ENCODE results near the gene PLB1. TPM values are rescaled to one million over a fixed set of nuclear protein-coding genes. Genes with fewer than 3 reads are reported as not detected.

PLB1 gene
- total RNA-seq, 2 experiments from 2014 or later, result 1.3 to 1.6 TPM

DNA sequence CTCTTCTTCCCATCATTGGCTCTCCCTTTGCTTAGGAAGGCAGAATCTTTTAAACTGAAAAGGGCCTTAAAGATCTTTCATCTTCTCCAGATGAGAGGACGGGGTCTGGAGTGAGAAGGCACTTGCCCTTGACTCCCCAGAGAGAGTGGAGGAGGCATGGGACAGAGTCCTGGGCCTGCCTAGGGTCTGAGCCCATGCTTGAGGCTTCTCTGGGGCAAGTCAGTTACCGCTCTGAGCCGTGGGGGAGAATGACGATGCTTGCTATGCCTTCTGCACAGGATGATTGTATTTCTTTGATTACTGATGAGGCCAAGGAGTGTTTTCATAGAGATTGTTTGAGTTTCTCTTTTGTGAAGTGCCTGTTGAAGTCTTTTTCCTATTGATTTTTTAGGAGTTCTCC lies 921 bp downstream of the PLB1 start:
- no peaks in the 10 kb centered on the region for H3K36me3 Mint-ChIP-seq (ENCODE audit: low read depth)
- CTCF ChIA-PET, result no interaction called here
- Histone ChIP-seq H3K27me3 (ENCODE audit: control insufficient read depth in 1 of 2, insufficient read depth in 2 of 2, low read length in 2 of 2) (no peaks in the 10 kb centered on the region), H3K36me3 (ENCODE audit: insufficient read depth, low read length) (no peaks in the 10 kb centered on the region), H3K4me1 (ENCODE audit: insufficient read depth, low read length) (no peaks in the 10 kb centered on the region), H3K4me3 (ENCODE audit: low read length) (no peak overlapping the region), H3K27ac (ENCODE audit: low read depth in 1 of 2, low read length in 2 of 2) (no peak overlapping the region), H3K9me3 (ENCODE audit: control insufficient read depth in 1 of 2, insufficient read depth in 1 of 2, low read length in 2 of 2) (no peaks in the 10 kb centered on the region)
- intact Hi-C loops (cut with DNase I, micrococcal nuclease), result no loop called here
- POLR2A ChIA-PET, result no interaction called here
- no peaks in the 10 kb centered on the region for H3K4me1 Mint-ChIP-seq (ENCODE audit: low read depth)
- ATAC-seq (ENCODE audit: poor library complexity) (no peak), DNase-seq (no peak)
- H3K27ac Mint-ChIP-seq, result no peak overlapping the region
- H3K27me3 Mint-ChIP-seq, result peaks cover 4% of the 10 kb centered on the region
- no peak overlapping the region for H3K4me3 Mint-ChIP-seq
- no peaks in the 10 kb centered on the region for H3K9me3 Mint-ChIP-seq
- TF ChIP-seq, protein P1, sequence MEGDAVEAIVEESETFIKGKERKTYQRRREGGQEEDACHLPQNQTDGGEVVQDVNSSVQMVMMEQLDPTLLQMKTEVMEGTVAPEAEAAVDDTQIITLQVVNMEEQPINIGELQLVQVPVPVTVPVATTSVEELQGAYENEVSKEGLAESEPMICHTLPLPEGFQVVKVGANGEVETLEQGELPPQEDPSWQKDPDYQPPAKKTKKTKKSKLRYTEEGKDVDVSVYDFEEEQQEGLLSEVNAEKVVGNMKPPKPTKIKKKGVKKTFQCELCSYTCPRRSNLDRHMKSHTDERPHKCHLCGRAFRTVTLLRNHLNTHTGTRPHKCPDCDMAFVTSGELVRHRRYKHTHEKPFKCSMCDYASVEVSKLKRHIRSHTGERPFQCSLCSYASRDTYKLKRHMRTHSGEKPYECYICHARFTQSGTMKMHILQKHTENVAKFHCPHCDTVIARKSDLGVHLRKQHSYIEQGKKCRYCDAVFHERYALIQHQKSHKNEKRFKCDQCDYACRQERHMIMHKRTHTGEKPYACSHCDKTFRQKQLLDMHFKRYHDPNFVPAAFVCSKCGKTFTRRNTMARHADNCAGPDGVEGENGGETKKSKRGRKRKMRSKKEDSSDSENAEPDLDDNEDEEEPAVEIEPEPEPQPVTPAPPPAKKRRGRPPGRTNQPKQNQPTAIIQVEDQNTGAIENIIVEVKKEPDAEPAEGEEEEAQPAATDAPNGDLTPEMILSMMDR (IDR thresholded peaks at IDR 0.05), result no peak

DNA sequence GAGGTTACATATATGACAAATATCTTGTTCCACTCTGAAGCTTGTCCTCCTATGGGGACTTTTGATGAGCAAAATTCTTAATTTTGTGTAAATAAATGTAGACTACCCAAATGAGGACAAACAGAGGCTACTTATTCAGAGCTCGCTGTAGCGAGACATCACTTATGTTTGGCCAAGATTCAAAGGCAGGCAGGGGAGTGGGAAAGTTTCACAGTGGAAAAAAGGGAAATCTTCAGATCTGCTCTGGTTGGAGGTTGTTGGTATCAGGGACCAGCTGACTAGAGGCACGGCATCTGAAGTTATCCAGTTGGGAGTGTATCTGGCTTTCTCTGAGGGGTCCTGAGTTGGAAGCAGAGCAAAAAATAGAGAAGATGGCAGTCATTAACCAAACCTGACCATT lies 1.3 kb downstream of the PLB1 start:
- no peaks in the 10 kb centered on the region for H3K9me3 ChIP-seq (ENCODE audit: control insufficient read depth in 1 of 2, insufficient read depth in 1 of 2, low read length in 2 of 2)
- H3K4me1 ChIP-seq (ENCODE audit: insufficient read depth, low read length), result no peaks in the 10 kb centered on the region
- ATAC-seq (ENCODE audit: poor library complexity), result no peak
- H3K36me3 Mint-ChIP-seq (ENCODE audit: low read depth), result no peaks in the 10 kb centered on the region
- ChIA-PET POLR2A (no interaction called here), CTCF (no interaction called here)
- H3K4me3 ChIP-seq (ENCODE audit: low read length), result no peak overlapping the region
- no peak overlapping the region for H3K27ac Mint-ChIP-seq
- H3K27ac ChIP-seq (ENCODE audit: low read depth in 1 of 2, low read length in 2 of 2), result no peak overlapping the region
- no peaks in the 10 kb centered on the region for H3K9me3 Mint-ChIP-seq
- H3K36me3 ChIP-seq (ENCODE audit: insufficient read depth, low read length), result no peaks in the 10 kb centered on the region
- TF ChIP-seq, protein P1 (IDR thresholded peaks at IDR 0.05), result no peak
- H3K4me3 Mint-ChIP-seq, result no peak overlapping the region
- intact Hi-C loops (cut with DNase I, micrococcal nuclease), result no loop called here
- H3K4me1 Mint-ChIP-seq (ENCODE audit: low read depth), result no peaks in the 10 kb centered on the region
- no peak for DNase-seq
- no peaks in the 10 kb centered on the region for H3K27me3 ChIP-seq (ENCODE audit: control insufficient read depth in 1 of 2, insufficient read depth in 2 of 2, low read length in 2 of 2)
- peaks cover 4% of the 10 kb centered on the region for H3K27me3 Mint-ChIP-seq

DNA sequence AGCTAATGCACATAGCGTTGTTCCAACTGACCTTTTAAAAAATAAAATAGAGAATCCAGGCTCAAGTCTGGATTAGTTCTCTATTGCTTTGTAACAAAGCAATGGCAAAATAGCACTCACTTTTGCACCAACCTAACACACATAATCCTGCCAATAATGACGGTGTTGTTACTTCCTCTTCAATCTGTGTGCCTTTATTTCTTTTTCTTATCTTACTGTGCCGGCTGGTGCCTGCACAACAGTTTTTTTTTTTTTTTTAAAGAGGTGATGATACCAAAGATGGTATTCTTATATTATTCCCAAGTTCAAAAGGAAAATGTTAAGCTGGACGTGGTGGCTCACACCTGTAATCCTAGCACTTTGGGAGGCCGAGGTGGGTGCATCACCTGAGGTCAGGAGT lies 3.4 kb downstream of the PLB1 start:
- Mint-ChIP-seq H3K4me3 (no peak overlapping the region), H3K27me3 (peaks cover 4% of the 10 kb centered on the region), H3K27ac (no peak overlapping the region), H3K36me3 (ENCODE audit: low read depth) (no peaks in the 10 kb centered on the region), H3K4me1 (ENCODE audit: low read depth) (no peaks in the 10 kb centered on the region), H3K9me3 (no peaks in the 10 kb centered on the region)
- DNase-seq (no peak), ATAC-seq (ENCODE audit: poor library complexity) (no peak)
- no peak overlapping the region for H3K4me3 ChIP-seq (ENCODE audit: low read length)
- H3K4me1 ChIP-seq (ENCODE audit: insufficient read depth, low read length), result no peaks in the 10 kb centered on the region
- ChIA-PET CTCF (no interaction called here), POLR2A (no interaction called here)
- H3K36me3 ChIP-seq (ENCODE audit: insufficient read depth, low read length), result no peaks in the 10 kb centered on the region
- intact Hi-C loops (cut with DNase I, micrococcal nuclease), result no loop called here
- TF ChIP-seq, protein P1 (IDR thresholded peaks at IDR 0.05), result no peak
- no peaks in the 10 kb centered on the region for H3K9me3 ChIP-seq (ENCODE audit: control insufficient read depth in 1 of 2, insufficient read depth in 1 of 2, low read length in 2 of 2)
- no peaks in the 10 kb centered on the region for H3K27me3 ChIP-seq (ENCODE audit: control insufficient read depth in 1 of 2, insufficient read depth in 2 of 2, low read length in 2 of 2)
- no peak overlapping the region for H3K27ac ChIP-seq (ENCODE audit: low read depth in 1 of 2, low read length in 2 of 2)

Data from CD4-positive, alpha-beta T cell (primary cell).